ENCODE data around the gene LBHD1. TPM values are rescaled to one million over a fixed set of nuclear protein-coding genes. Genes with fewer than 3 reads are reported as not detected.

The LBHD1 gene
- total and polyA plus RNA-seq, 2 of the 13 experiments (the other 11 are each of a cell fraction or from before 2014, with no cell fraction given): 3.2 to 3.7 TPM

- TF ChIP-seq ZNF574 (CRISPR knock-in tag; IDR thresholded peaks at IDR 0.05): peak; percentile 90
- TF ChIP-seq NCOA1 (CRISPR knock-in tag; IDR thresholded peaks at IDR 0.05): no peak
- no peak for TF ChIP-seq CERS6 (CRISPR knock-in tag; IDR thresholded peaks at IDR 0.05)
- TF ChIP-seq ZNF710 (CRISPR knock-in tag; IDR thresholded peaks at IDR 0.05; ENCODE audit: borderline replicate concordance): peak; percentile 67; the same call in 1 of the 2 replicates
- 0 out of 2 replicates have a peak, but pooled peaks have one; percentile 76 for TF ChIP-seq ZNF318 (CRISPR knock-in tag; IDR thresholded peaks at IDR 0.05)
- peak; percentile 83 for TF ChIP-seq SAP130 (CRISPR knock-in tag; IDR thresholded peaks at IDR 0.05; ENCODE audit: low read depth)
- TF ChIP-seq REST (IDR thresholded peaks at IDR 0.05; ENCODE audit: borderline replicate concordance in 1 of 2, low read depth in 1 of 2, low read length in 2 of 2): peak in 1 of 2 experiments; percentile 80; a peak in 1 of 4 replicates
- TF ChIP-seq ZNF564 (CRISPR knock-in tag; IDR thresholded peaks at IDR 0.05): no peak
These were observed 6.9 kb downstream of the LBHD1 start, which contains the start of the genes C11orf98 and CSKMT (continued) for GRCh38 chr11:62665075-62665598.

Data from HepG2 (cell line).